ENCODE results near the gene USP5.
A peak's percentile ranks its signal among the peaks of the same experiment; 100 is the strongest.
"Not testable (repeated sequence)": the region's sequence is repeated elsewhere in the genome, so short reads cannot be mapped to it uniquely, and the experiment has no call there.

The USP5 gene

GRCh38 chr12:6866163-6866919, 14.4 kb downstream of the USP5 start:
- no peak for DNase-seq (ENCODE audit: low spot score)

- DNase-seq (ENCODE audit: low spot score), result no peak
Measured at GRCh38 chr12:6866920-6867412, 15.0 kb downstream of the USP5 start.

- DNase-seq (ENCODE audit: low spot score), result peak; percentile 91
Measured at GRCh38 chr12:6867413-6868210, 15.7 kb downstream of the USP5 start, which contains the start of gene TPI1. TPI1 (plus strand) TSS chr12:6867531; CDS start chr12:6867567, 36 bp downstream.

- no peak for DNase-seq (ENCODE audit: low spot score)
Measured at GRCh38 chr12:6868211-6869048, 16.5 kb downstream of the USP5 start.

GRCh38 chr12:6869049-6870021, 17.4 kb downstream of the USP5 start:
- DNase-seq (ENCODE audit: low spot score), result peak; percentile 81

GRCh38 chr12:6870304-6870703, 18.4 kb downstream of the USP5 start:
- DNase-seq (ENCODE audit: low spot score), result not testable (repeated sequence)

- no peak for DNase-seq (ENCODE audit: low spot score)
Measured at GRCh38 chr12:6871052-6871957, 19.4 kb downstream of the USP5 start.

- DNase-seq (ENCODE audit: low spot score), result peak; percentile 88
Measured at GRCh38 chr12:6872073-6873048, 20.4 kb downstream of the USP5 start.

- DNase-seq (ENCODE audit: low spot score), result peak; percentile 98
Measured at GRCh38 chr12:6873094-6874014, 21.4 kb downstream of the USP5 start, which contains the start of gene SPSB2. SPSB2 (minus strand) TSS chr12:6873303; CDS start chr12:6872901, 402 bp downstream.

GRCh38 chr12:6874015-6874368, 22.0 kb downstream of the USP5 start:
- DNase-seq (ENCODE audit: low spot score), result not testable (repeated sequence)

GRCh38 chr12:6879824-6880223, 27.9 kb downstream of the USP5 start:
- not testable (repeated sequence) for DNase-seq (ENCODE audit: low spot score)

GRCh38 chr12:6883252-6883651, 31.3 kb downstream of the USP5 start:
- DNase-seq (ENCODE audit: low spot score), result no peak

GRCh38 chr12:6883683-6884082, 31.7 kb downstream of the USP5 start:
- DNase-seq (ENCODE audit: low spot score), result no peak

- no peak for DNase-seq (ENCODE audit: low spot score)
Measured at GRCh38 chr12:6884539-6884938, 32.6 kb downstream of the USP5 start.

GRCh38 chr12:6886206-6886999, 34.5 kb downstream of the USP5 start:
- not testable (repeated sequence) for DNase-seq (ENCODE audit: low spot score)

- no peak for DNase-seq (ENCODE audit: low spot score)
Measured at GRCh38 chr12:6887460-6887859, 35.5 kb downstream of the USP5 start.

GRCh38 chr12:6888360-6888759, 36.4 kb downstream of the USP5 start:
- no peak for DNase-seq (ENCODE audit: low spot score)
